ENCODE data around the gene DLAT.
A peak's percentile ranks its signal among the peaks of the same experiment; 100 is the strongest.

Gene DLAT

GRCh38 chr11:112024773-112025678, at the start of gene DLAT:
Gene DLAT (plus strand): TSS chr11:112025408. CDS start chr11:112025473, 65 bp downstream.
- DNase-seq (ENCODE audit: low spot score) = peak; percentile 91

- no peak for DNase-seq (ENCODE audit: low spot score)
Observed at GRCh38 chr11:111976119-111976766, 49.0 kb upstream of the DLAT start.

- peak; percentile 39 for DNase-seq (ENCODE audit: low spot score)
Observed at GRCh38 chr11:111976767-111977145, 48.5 kb upstream of the DLAT start.

- peak; percentile 85 for DNase-seq (ENCODE audit: low spot score)
Observed at GRCh38 chr11:111977146-111978027, 47.8 kb upstream of the DLAT start.

- DNase-seq (ENCODE audit: low spot score) = peak; percentile 92
Observed at GRCh38 chr11:111978028-111978771, 47.0 kb upstream of the DLAT start.

GRCh38 chr11:111980062-111980461, 45.1 kb upstream of the DLAT start:
- DNase-seq (ENCODE audit: low spot score) = no peak

GRCh38 chr11:111981270-111981669, 43.9 kb upstream of the DLAT start:
- DNase-seq (ENCODE audit: low spot score) = no peak

- DNase-seq (ENCODE audit: low spot score) = peak; percentile 41
Observed at GRCh38 chr11:111982019-111982464, 43.2 kb upstream of the DLAT start.

- DNase-seq (ENCODE audit: low spot score) = no peak
Observed at GRCh38 chr11:111982541-111983186, 42.5 kb upstream of the DLAT start.

- DNase-seq (ENCODE audit: low spot score) = no peak
Observed at GRCh38 chr11:111983187-111983986, 41.8 kb upstream of the DLAT start.

- DNase-seq (ENCODE audit: low spot score) = no peak
Observed at GRCh38 chr11:111986589-111986988, 38.6 kb upstream of the DLAT start.

- DNase-seq (ENCODE audit: low spot score) = no peak
Observed at GRCh38 chr11:111990381-111990780, 34.8 kb upstream of the DLAT start.

GRCh38 chr11:111992206-111992855, 32.9 kb upstream of the DLAT start:
- no peak for DNase-seq (ENCODE audit: low spot score)

- DNase-seq (ENCODE audit: low spot score) = no peak
Observed at GRCh38 chr11:111996129-111996528, 29.1 kb upstream of the DLAT start.

GRCh38 chr11:111996669-111997068, 28.5 kb upstream of the DLAT start:
- DNase-seq (ENCODE audit: low spot score) = peak; percentile 63

GRCh38 chr11:111999111-111999510, 26.1 kb upstream of the DLAT start:
- no peak for DNase-seq (ENCODE audit: low spot score)

- no peak for DNase-seq (ENCODE audit: low spot score)
Observed at GRCh38 chr11:112000703-112001102, 24.5 kb upstream of the DLAT start.

- DNase-seq (ENCODE audit: low spot score) = no peak
Observed at GRCh38 chr11:112002491-112003216, 22.6 kb upstream of the DLAT start.

- DNase-seq (ENCODE audit: low spot score) = peak; percentile 11
Observed at GRCh38 chr11:112004389-112004788, 20.8 kb upstream of the DLAT start.
